MM.1S (cell line): ENCODE data around the gene CALCOCO2.
"Not testable (repeated sequence)": the region's sequence is repeated elsewhere in the genome, so short reads cannot be mapped to it uniquely, and the experiment has no call there.

Source experiments
- DNase-seq: peaks from one replicate; pipeline ENCODE4 v3.0.0-alpha.2; 2015
- H2AFZ ChIP-seq: fragments of 300-600 bp; sonication (generic); 2 replicates; pipeline ENCODE4 v1.6.0; 2016; ENCODE audit warnings: antibody characterized with exemption, low read length
- H3F3A ChIP-seq: fragments of 300-600 bp; sonication (generic); 2 replicates; pipeline ENCODE4 v1.6.1; 2016; ENCODE audit warnings: mild to moderate bottlenecking, antibody characterized with exemption, low read length, moderate library complexity, mixed read lengths; ENCODE audit not compliant: insufficient read depth
- H3K27ac ChIP-seq: fragments of 300-600 bp; sonication (generic); 2 replicates; pipeline ENCODE4 v1.5.1; 2016; ENCODE audit warnings: mild to moderate bottlenecking, low read length
- H3K27me3 ChIP-seq: fragments of 300-600 bp; sonication (generic); replicated peaks from 2 replicates; pipeline ENCODE4 v1.6.0; 2016; ENCODE audit warnings: low read length; ENCODE audit not compliant: insufficient read depth
- H3K36me3 ChIP-seq: fragments of 300-600 bp; sonication (generic); replicated peaks from 2 replicates; pipeline ENCODE4 v1.6.1; 2016; ENCODE audit warnings: mild to moderate bottlenecking, low read length, mixed read lengths; ENCODE audit not compliant: insufficient read depth
- H3K4me1 ChIP-seq: fragments of 300-600 bp; sonication (generic); 2 replicates; pipeline ENCODE4 v1.6.1; 2016; ENCODE audit warnings: low read length, mixed read lengths
- H3K4me2 ChIP-seq: fragments of 300-600 bp; sonication (generic); 2 replicates; pipeline ENCODE4 v1.6.0; 2016; ENCODE audit warnings: low read depth, low read length
- H3K4me3 ChIP-seq: fragments of 300-600 bp; sonication (generic); 2 replicates; pipeline ENCODE4 v1.5.1; 2016; ENCODE audit warnings: low read length, mixed read lengths
- H3K79me2 ChIP-seq: fragments of 300-600 bp; sonication (generic); 2 replicates; pipeline ENCODE4 v1.6.1; 2016; ENCODE audit warnings: mixed run types, low read length, mixed read lengths
- H3K9ac ChIP-seq: fragments of 300-600 bp; sonication (generic); 2 replicates; pipeline ENCODE4 v1.6.1; 2016; ENCODE audit warnings: low read length, mixed read lengths
- H3K9me2 ChIP-seq: fragments of 300-600 bp; sonication (generic); replicated peaks from 2 replicates; pipeline ENCODE4 v1.6.1; 2016; ENCODE audit warnings: mild to moderate bottlenecking, low read length, mixed read lengths; ENCODE audit not compliant: insufficient read depth
- H3K9me3 ChIP-seq: fragments of 300-600 bp; sonication (generic); replicated peaks from 2 replicates; pipeline ENCODE4 v1.6.1; 2016; ENCODE audit warnings: mild to moderate bottlenecking, low read length, mixed read lengths; ENCODE audit not compliant: insufficient read depth
- H4K20me1 ChIP-seq: fragments of 300-600 bp; sonication (generic); 2 replicates; pipeline ENCODE4 v1.6.1; 2016; ENCODE audit warnings: mild to moderate bottlenecking, low read length, moderate library complexity, mixed read lengths; ENCODE audit not compliant: insufficient read depth
- EZH2 ChIP-seq: fragments of 300-600 bp; sonication (generic); optimal IDR thresholded peaks from 2 replicates; pipeline ENCODE3; 2017; ENCODE audit warnings: low read depth, mild to moderate bottlenecking, antibody characterized with exemption, low read length, mixed read lengths
- EZH2phosphoT487 ChIP-seq: fragments of 300-600 bp; sonication (generic); IDR thresholded peaks from 2 replicates; pipeline ENCODE4 v1.6.1; 2018; ENCODE audit warnings: antibody characterized with exemption, low read length
- TF ChIP-seq, protein P1 (sequence below): fragments of 300-600 bp; sonication (generic); IDR thresholded peaks from 2 replicates; pipeline ENCODE4 v1.5.1; 2016; ENCODE audit warnings: antibody characterized with exemption, low read length, mixed read lengths

Gene CALCOCO2

GRCh38 chr17:48791128-48792032 lies 39.5 kb upstream of the CALCOCO2 start:
- H3K9ac ChIP-seq = no peak overlapping the region
- H3K4me3 ChIP-seq = no peak overlapping the region
- peak; percentile 34 for DNase-seq
- TF ChIP-seq EZH2phosphoT487 = no peak
- TF ChIP-seq, protein P1, sequence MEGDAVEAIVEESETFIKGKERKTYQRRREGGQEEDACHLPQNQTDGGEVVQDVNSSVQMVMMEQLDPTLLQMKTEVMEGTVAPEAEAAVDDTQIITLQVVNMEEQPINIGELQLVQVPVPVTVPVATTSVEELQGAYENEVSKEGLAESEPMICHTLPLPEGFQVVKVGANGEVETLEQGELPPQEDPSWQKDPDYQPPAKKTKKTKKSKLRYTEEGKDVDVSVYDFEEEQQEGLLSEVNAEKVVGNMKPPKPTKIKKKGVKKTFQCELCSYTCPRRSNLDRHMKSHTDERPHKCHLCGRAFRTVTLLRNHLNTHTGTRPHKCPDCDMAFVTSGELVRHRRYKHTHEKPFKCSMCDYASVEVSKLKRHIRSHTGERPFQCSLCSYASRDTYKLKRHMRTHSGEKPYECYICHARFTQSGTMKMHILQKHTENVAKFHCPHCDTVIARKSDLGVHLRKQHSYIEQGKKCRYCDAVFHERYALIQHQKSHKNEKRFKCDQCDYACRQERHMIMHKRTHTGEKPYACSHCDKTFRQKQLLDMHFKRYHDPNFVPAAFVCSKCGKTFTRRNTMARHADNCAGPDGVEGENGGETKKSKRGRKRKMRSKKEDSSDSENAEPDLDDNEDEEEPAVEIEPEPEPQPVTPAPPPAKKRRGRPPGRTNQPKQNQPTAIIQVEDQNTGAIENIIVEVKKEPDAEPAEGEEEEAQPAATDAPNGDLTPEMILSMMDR = peak; percentile 74
- no peaks in the 10 kb centered on the region for H3K9me3 ChIP-seq
- no peaks in the 10 kb centered on the region for H3K36me3 ChIP-seq
- H3K27me3 ChIP-seq = peaks cover 3% of the 10 kb centered on the region; the same call in 1 of the 2 replicates
- no peaks in the 10 kb centered on the region for H4K20me1 ChIP-seq
- peak overlapping the region; percentile 51 for H3K4me2 ChIP-seq
- no peak overlapping the region for H3K27ac ChIP-seq
- no peaks in the 10 kb centered on the region for H3F3A ChIP-seq
- no peaks in the 10 kb centered on the region for H3K9me2 ChIP-seq
- H3K4me1 ChIP-seq = peaks cover 6% of the 10 kb centered on the region; the same call in 1 of the 2 replicates
- H2AFZ ChIP-seq = peak overlapping the region; percentile 12
- H3K79me2 ChIP-seq = no peaks in the 10 kb centered on the region

DNA sequence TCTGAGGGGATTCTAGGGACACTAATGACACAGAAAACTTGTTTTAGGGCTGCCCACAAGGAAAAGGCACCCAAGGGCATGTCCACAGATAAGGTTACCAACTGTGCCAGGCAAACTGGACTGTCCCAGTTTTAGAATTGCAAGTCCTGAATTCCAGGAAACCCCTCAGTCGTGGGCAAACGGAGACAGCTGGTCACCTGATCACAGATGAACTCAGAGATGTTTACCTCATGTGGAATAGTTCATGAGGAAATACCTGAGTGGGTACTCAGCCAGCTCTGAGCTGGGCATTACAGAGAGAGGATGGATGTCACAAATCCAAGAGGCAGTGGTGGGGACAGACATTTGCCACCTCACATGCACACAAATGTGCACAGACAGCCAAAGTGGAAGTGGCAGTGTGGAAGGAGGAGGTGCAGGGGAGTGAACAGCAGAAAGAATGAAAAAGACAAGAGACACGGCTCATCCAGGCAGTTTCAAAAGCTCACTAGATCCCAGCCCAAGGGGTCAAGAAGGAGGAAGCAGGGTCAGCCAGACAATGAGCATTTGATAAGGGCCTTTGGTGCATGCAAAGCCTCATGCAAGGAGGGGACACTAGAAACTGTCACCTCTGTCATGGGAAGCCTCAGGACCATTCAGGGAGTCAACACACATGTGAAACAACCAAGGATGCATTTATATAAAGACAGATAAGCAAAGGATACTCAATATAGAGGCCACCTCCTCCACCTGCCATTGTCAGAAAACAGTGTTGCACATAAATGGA lies 38.6 kb upstream of the CALCOCO2 start:
- Histone ChIP-seq H3F3A (no peaks in the 10 kb centered on the region), H3K79me2 (no peaks in the 10 kb centered on the region), H3K4me1 (peaks cover 6% of the 10 kb centered on the region; the same call in 1 of the 2 replicates), H3K4me2 (peak overlapping the region; percentile 51; the same call in 1 of the 2 replicates), H3K4me3 (no peak overlapping the region), H3K9me3 (no peaks in the 10 kb centered on the region), H3K27me3 (peaks cover under 1% of the 10 kb centered on the region; the same call in 1 of the 2 replicates), H3K9ac (no peak overlapping the region), H2AFZ (peak overlapping the region; percentile 12; the same call in 1 of the 2 replicates), H4K20me1 (no peaks in the 10 kb centered on the region), H3K9me2 (no peaks in the 10 kb centered on the region), H3K36me3 (no peaks in the 10 kb centered on the region), H3K27ac (no peak overlapping the region)
- TF ChIP-seq, protein P1 = no peak
- TF ChIP-seq EZH2 (no peak), EZH2phosphoT487 (no peak)
- DNase-seq = no peak

- Histone ChIP-seq H3K4me2 (no peak overlapping the region), H3K9me3 (no peaks in the 10 kb centered on the region), H3F3A (no peaks in the 10 kb centered on the region), H3K4me3 (no peak overlapping the region), H3K9me2 (no peaks in the 10 kb centered on the region), H4K20me1 (no peaks in the 10 kb centered on the region), H3K79me2 (no peaks in the 10 kb centered on the region), H2AFZ (no peak overlapping the region), H3K27me3 (0 out of 2 replicates have a peak, but pooled peaks cover 2% of the 10 kb centered on the region), H3K36me3 (no peaks in the 10 kb centered on the region), H3K27ac (no peak overlapping the region), H3K4me1 (peaks cover 6% of the 10 kb centered on the region; the same call in 1 of the 2 replicates), H3K9ac (no peak overlapping the region)
- DNase-seq = no peak
- TF ChIP-seq, protein P1 = no peak
- no peak for TF ChIP-seq EZH2phosphoT487
- TF ChIP-seq EZH2 = no peak
Measured at GRCh38 chr17:48795444-48796162, 35.2 kb upstream of the CALCOCO2 start.

GRCh38 chr17:48796163-48796522 lies 34.7 kb upstream of the CALCOCO2 start:
- H3K27ac ChIP-seq, H3K4me2 ChIP-seq, H3K9ac ChIP-seq, H3K27me3 ChIP-seq, DNase-seq, H4K20me1 ChIP-seq, H3K36me3 ChIP-seq, H3F3A ChIP-seq, H3K79me2 ChIP-seq, H2AFZ ChIP-seq, H3K9me2 ChIP-seq, H3K4me1 ChIP-seq, H3K4me3 ChIP-seq, H3K9me3 ChIP-seq: not testable (repeated sequence)
